Esophagus mucosa (tissue), 1 donor: Measurements from ENCODE around the gene CTNND2. TPM values are rescaled to one million over a fixed set of nuclear protein-coding genes. Genes with fewer than 3 reads are reported as not detected.

Experiments
- ATAC-seq: fragments of 200-7000 bp; cut with Tn5 transposase; one replicate; pipeline ENCODE4 v1.9.1; 2020
- total RNA-seq: library from RNA; stranded (reverse); gene quantifications from one replicate; pipeline ENCODE4 v1.2.4, GENCODE V29; 2023
- donor health status: DM: yes; HTN: yes; CAD: no.

The CTNND2 gene
- total RNA-seq, 1 donor from 2014 or later, result not detected

DNA sequence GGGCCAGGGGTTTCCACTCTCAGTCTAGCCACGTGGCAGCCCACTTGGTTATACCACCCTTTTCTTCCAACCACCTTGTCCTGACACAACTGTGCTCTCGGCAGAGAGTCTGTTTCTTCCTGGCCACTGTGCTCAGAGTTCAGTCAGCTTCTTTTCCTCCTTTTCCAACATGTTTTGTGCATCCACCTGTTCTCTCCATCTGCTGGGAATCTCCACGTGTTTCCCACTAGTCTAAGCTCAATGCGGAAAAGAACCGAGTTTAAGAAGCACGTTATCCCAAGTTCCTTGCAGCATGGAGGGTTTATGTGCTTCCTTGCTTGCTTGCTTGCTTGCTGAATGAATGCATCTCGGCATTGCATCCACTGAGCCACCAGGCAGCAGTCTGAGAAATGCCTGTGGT is 599.6 kb downstream of the CTNND2 start:
- ATAC-seq, result no peak

DNA sequence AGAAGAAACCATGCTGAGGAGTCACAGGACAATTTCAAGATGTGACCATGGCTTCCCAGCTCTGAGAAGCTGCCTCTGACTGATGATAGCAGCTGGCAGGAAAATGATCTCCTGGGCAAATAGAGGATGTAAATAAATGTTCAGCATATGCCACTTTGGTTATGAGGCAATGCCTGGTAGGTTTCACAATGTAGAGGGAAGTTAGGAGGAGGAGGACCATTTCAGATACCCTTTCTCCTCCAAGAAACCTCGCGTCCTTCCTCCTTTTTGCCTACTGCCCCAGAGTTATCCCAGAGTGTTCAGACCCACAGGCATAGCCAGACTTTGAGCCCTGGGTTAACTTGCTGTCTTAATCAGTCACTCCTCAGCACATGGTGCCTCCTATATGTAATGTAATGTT is 601.6 kb downstream of the CTNND2 start:
- ATAC-seq, result no peak

DNA sequence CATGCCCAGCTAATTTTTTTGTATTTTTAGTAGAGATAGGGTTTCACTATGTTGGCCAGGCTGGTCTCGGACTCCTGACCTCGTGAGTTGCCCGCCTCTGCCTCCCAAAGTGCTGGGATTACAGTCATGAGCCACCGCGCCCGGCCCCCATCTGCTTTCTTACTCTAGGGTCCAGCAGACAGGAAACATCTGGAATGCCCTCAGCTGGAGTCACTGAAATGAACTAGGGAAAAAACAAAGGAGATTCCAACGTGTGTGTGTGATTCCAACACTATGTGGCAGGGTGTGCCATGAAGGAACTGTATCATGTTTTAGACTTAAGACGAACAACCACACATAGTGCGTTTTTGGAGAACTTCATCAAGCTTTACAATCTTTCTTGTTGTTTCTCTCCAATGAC is 603.1 kb downstream of the CTNND2 start:
- ATAC-seq, result no peak

DNA sequence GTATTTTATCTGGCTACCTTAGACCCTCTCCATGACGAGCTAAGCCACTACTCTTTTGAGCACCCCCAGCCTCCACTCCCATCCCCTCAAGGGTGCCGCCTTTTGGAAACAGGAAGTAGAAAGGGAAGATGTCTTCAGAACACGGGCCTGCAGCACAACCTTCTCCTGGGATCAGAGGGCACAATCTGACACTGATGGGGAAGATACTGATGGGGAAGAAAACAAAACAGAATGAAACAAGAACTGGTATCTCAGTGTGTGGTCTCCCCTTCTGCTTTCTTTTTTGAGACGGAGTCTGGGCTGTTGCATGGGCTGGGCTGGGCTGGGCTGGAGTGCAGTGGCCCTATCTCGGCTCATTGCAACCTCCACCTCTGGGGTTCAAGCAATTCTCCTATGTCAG is 603.5 kb downstream of the CTNND2 start:
- ATAC-seq, result no peak

DNA sequence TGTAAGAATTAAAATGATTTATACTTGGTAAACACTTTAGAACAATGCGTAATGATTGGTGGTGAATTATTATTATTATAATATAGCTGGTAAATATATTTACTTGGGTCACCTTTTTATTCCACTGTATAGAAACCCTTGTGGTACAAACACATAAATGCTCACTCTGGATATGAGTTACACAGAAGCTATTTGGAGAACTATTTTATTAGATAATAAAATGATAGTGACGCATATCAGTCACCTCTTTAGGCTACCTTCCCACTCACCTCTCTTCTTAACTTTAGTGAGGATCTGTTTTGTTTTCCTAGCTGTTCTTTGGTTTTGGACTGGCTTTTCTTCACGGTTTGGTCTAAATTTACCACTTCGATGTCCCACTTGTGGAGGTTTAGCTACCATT is 605.4 kb downstream of the CTNND2 start:
- no peak for ATAC-seq

DNA sequence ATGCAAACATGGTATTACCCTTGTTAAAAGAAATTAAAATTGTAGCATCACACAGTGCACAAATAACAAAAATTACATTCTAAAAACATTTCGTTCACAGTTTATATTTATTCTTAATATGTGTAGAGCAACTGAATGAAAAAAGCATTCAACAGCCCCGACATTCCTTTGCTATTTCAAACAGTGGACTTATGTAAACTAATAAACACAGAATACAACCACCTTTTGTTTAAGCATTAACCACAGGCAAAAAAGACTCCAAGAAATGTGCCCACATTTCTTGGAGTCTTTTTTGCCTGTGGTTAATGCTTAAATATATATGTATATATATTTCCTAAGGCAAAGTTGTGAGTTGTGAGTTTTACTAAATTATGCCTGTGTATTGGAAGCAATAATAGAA is 610.7 kb downstream of the CTNND2 start:
- no peak for ATAC-seq

DNA sequence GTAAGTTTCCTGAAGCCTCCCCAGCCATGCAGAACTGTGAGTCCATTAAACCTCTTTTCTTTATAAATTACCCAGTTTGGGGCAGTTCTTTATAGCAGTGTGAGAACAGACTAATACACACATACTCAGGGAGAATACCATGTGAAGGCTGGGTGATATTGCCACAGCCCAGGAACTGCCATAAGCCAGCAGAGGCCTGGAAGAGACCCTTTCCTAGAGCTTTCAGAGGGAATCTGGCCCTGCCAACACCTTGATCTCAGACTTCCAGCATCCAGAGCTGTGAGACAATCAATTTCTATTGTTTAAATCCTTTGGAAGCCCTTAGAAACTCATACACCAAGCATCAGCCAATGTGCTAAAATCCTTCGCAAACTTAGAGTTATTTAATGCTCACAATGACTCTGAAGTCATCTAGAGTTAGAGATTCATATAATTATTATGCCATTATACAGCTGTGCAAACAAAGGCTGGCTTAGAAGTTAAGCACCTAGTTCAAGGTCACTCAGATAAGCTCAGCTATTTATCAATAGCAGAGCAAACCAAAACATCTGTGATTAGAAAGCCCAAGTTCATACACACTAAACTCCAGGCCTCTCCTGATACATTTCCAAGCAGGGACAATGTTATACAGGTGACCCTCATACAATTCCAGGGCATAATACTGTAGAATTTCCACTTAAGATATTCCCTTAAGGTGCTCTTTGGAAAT is 611.4 kb downstream of the CTNND2 start:
- no peak for ATAC-seq

DNA sequence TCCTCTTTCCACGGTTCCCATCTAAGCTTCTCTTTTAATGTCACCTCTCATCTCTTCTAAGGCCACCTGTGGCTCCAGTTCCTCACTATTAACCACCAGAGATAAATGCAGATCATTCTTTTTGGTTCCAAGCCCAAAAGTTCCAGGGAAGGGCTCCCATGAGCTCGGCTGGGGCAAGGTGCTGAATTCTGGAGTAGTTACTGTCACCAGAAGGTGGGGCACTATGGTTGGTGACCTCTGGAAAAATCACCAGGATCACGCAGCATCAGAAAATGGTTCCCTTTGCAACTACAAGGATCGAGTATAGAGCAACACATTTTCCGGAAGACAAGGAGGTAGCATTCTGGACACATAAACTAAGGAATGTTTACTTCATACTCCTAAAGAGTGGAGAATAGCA is 614.5 kb downstream of the CTNND2 start:
- ATAC-seq, result no peak

DNA sequence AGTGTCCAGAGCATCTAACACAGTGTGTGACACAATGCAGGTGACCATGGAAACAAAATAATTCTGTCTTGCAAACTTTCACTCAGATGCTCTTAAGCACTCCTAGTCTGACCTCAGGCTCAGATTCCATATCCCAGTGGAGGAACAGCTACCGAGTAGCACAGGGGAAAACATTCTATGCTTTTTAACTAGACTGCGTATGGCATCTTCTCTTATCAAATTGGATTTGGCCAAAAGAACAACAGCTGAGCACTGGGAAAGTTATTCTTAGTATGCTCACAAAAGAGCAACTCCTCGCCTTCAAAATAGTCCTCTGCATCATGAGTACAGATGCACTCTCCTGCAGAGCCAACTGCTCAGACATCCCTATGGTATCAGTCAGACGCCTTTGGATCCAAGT is 615.0 kb downstream of the CTNND2 start:
- no peak for ATAC-seq

DNA sequence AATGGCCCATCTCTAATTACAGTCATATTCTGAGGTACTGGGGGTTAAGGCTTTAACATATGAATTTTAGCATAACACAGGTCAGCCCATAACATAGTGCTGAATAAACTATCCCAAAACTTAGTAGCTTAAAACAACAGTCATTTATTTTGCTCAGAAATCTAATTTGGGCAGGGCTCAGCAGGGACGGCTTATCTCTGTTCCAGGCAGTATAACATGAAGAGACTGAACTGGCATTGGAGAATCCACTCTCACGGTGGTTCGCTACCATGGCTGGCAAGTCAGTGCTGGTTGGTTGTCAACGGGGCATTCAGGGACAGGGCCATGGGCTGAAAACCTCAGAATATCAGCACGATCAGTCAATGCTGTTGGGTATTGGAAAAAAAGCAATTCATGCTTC is 622.4 kb downstream of the CTNND2 start:
- no peak for ATAC-seq

DNA sequence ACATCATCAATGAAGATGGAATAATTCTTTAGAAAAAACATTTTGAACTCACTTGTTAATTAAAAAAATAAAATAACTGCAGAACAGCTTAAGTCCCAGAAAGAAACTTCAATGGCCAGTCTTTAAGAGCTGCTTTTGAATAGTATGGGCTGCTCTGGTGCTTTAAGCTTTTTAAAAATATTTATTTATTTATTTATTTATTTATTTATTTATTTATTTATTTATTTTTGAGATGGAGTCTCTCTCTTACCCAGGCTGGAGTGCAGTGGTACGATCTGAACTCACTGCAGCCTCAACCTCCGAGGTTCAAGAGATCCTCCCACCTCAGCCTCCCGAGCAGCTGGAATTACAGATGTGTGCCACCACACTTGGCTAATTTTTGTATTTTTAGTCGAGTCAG is 626.9 kb downstream of the CTNND2 start:
- no peak for ATAC-seq

DNA sequence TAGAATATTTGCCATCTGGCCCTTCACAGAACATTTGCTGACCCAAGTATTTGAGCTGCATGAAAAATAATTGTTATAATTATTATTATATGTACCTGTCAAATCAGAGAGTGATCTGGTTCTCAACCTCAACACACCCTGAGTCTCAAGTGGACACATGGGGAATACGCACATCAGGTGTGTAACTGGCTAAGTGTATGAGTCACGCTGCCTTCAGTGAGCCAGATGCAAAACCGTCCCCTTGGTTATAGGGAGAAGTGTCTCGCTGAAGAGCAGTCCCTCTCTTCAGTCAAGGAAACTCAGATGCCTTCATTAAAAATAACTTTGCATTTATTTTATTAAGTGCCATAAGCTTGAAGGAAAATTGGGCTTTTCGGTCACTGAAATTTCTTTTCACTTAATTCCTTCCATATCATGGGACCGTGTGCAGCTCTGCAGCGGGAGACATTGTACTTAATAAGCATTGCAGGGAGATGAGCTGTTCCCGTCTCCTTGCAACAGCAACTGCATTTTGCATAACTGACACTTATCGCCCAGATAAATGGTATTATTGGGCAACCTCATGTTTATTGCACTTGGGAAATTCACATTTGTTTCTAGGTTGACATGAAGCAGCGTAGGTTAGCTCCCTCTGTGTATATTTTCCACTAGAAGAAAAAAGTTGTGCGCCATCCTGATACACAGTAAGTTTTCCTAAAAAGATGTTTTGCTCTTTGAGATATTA is 630.9 kb downstream of the CTNND2 start:
- ATAC-seq, result no peak

DNA sequence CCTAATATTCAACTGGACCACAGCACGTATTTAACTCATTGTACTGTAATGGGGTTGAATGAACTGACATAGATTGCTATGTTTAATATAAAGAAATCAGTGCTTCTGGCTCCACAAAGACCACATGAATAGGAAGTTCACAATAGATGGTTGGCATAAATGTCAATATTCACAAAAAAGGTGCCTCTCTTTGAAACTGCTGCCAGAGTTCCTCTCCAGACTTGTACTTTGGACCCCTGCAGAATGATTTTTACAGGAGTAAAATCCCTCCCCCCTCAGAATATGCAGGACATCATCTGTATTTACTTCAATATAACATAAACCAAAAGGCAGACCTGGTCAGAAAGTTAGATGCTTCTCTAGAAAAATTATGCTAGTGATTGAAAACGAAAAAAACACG is 634.7 kb downstream of the CTNND2 start:
- no peak for ATAC-seq

DNA sequence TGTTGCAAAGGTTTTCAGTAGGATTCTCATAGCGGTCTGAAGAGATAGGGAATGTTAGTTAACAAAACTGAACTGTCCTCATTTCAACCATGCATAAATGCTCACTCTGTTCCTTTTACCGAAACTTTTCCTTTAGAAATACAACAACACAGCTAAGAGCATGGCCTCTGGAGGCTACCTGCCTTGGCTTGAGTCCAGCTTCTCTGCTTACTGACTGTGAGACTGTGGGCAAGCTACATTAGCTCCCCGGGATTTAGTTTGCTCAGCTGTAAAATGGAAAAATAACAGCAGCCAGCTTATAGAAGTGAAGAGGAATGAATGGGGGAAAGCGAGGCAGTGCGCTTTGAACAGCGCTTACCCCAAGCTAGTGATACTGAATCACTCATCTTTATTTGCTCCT is 635.4 kb downstream of the CTNND2 start:
- no peak for ATAC-seq

DNA sequence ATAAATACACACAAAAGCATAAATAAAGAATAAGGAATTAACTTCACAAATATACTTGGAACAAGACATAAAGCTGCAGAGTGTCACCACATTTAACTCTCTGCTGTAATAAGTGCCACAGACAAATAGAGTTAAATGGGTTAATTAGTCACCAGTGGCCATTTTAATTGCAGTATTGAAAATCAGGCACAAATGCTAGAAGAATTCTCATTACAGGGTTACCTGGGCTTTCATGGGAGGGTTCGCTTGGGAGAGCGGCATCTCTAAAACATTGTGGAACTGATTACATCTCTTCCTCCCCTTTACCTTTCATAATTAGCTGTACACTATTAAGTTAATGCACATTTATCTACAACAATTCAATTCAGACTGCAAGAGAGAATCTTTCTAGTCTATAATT is 637.9 kb downstream of the CTNND2 start:
- no peak for ATAC-seq

DNA sequence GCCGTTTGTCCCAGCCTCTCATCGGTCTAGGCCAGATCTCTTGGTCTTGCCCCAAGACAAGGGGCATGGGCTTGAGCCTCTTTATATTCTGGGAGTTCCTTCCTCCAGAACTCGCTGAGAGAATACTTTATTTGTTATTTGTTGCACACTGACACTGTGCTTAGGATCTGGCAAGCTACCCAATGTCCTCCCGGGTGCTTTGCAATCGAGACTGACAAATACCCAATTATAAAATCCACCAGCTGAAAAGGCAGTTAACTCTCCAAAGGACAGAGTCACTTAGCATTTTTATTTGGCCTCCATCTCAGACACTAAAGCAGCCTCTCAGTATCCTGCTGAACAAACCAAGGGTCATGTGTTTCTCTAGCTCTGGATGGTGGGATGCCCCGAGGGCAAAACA is 643.0 kb downstream of the CTNND2 start:
- no peak for ATAC-seq

DNA sequence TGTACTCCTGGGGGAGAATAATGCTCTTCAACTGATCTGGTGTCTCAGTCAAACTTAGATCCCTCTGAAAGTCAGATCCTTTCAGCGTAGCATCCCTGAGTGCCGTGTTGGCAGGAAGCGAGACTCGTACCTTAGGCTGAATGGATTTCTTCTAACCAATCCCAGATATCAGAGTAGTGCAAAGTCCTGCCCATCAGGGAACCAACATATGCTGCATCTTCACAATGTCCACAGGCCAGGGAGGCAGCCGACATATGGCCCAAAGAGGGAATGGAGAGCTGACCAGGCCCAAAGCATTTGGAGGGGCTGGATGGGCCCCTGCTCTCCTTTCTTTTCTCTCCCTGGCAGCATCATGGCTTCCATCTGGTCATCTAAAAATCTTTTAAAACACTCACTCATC is 646.2 kb downstream of the CTNND2 start:
- ATAC-seq, result no peak

DNA sequence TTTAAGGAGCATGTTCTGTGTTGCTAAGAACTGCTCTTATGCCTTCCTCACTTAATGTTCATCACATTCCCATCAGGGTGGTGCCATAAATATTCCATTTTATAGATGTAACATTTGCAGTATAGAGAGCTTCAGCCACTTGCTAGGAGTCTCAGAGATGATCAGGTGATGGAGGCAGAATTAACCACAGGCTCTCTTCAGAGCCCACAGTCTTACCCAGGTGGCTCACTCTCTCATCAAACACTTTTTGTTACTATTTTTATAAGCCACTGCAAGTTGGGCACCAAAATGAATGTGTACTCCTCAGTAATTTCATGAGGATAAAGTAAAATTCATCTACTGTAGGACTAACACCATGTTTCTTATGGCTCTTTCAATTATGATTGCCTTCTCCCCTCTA is 651.7 kb downstream of the CTNND2 start:
- ATAC-seq, result no peak

DNA sequence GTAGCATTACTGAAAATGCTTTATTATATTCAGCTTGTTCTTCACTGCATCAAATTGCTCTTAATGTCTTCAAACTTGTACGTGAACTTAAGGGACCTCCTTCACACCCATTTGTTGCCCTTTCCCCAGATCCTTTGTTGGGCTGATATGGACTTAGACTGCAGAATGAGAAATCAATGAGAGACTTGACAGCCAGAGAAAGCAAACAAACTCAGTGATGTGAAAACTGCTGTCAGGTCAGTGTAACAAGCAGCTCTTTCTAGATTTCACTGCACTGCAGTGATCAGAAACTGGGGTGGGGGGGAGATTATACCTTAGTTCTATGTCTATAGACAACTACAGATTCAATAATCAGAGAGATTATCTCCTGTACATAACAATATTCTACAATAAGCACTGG is 652.2 kb downstream of the CTNND2 start:
- no peak for ATAC-seq

DNA sequence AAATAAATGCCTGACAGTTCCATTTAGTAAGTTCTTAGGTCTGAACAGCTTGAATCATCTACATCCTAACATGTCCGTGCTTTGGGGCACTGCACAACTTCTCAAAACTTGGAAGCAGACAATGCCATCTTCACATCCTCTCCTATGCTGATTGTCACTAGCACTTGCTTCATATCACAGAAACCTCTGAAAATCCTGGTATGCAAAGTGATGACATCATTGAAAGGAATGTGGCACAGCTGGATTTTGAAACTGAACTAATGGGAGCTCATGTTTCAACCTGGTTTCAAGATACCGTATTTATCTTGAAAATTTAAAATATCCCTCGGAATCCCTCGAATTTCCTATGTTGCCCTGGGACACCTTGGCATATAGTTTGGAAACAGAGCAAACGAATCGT is 653.0 kb downstream of the CTNND2 start:
- no peak for ATAC-seq

DNA sequence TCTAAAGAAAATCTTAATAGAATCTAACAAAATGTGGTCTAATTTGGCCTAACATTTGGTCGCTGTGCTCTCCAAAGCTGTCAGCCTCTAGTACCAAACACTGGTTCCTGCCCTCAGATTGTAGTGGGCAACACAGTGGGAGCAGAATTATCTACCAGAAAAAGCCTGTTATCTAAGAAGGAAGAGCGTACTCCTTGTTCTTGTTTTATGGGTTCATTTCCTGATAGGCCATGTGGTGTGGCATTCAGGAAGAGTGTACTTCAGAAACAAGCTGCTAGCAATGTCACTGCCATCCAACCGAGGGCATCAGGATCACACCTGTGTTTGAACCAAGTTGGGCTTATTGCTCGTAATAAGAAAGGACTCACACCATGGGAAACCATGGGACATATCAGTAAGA is 655.3 kb downstream of the CTNND2 start:
- no peak for ATAC-seq

DNA sequence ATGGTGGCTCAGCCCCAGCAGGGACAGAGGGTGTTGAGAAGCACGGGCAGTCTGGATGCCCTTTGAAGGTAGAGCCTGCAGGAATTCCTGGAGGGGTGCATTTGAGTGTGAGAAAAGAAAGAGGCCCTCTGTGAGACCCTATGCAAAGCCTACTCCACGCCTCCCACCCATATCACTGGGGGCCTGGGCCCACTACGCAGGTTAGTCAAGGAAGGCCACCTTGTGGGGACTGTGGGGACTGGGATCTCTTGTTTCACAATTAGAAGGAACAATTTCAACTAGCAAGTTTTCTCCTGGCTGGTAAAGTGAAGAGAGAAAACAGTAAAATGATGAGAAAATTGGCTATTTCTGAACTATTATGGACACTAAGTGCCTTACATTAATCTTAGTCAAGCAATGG is 657.0 kb downstream of the CTNND2 start:
- ATAC-seq, result no peak

DNA sequence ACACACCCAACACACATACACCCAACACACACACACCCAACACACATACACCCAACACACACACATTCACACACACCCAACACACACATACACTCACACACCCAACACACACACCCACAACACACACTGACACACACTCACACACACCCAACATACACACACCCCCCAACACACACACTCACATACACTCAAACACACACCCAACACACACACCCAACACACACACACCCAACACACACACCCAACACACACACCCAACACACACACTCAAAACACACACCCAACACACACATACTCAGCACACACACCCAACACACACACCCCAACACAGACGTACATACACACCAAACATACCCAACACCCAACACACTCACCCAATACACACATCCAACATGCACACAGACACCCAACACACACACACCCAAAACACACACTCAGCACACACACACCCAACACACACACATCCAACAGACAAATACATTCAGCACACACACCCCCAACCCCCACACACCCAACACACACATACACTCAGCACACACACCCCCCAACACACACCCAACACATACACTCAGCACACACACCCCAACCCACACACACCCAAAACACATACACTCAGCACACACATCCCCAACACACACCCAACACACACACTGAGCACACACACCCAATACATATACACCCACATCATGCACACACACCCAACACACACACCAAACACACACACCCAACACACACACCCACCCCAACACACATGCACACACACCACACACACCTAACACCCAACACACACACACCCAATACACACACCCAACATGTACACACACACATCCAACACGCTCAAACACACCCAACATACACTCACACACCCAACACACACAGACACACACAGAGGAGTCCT is 663.7 kb downstream of the CTNND2 start:
- ATAC-seq, result no peak
